HG02763 (cell line): Measurements from ENCODE around the gene BEST4.
"Not testable (repeated sequence)": the region's sequence is repeated elsewhere in the genome, so short reads cannot be mapped to it uniquely, and the experiment has no call there.

Experiments
- ATAC-seq: cut with Tn5 transposase; IDR thresholded peaks from one replicate; pipeline ENCODE4 v1.9.1; 2021; ENCODE audit warnings: mild to moderate bottlenecking, moderate library complexity; ENCODE audit not compliant: unreplicated experiment

Gene BEST4

DNA sequence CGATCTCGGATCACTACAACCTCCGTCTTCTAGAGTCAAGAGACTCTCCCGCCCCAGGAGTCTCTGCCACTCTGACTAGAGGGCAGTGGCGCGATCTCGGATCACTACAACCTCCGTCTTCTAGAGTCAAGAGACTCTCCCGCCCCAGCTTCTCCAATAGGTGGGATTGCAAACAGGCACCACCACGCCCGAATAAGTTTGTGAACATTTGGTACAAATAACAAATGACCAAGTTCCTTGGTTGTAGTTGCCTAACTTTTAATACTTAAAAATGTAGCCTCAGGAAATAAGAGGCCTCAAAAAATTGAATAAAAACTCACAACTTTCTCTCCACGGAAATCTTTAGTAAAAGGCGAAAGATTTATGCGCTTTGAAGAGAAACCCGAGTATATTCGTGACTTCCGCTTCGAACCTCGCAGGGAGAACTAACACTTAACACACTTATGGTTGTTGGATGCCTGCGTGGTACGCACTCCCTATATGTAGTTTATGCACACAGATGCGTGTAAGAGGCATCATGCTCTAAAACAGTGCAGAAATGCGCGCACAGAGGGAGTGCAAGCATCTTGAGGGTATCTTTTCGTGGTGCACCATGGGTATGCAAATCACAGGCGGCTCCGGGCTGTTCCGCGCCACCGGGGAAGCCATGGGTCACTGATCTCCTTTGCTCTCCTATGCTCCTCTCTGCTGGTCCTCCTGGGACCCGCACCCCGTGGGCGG, 31.8 kb upstream of the BEST4 start:
- ATAC-seq: peak; percentile 75

- peak; percentile 4 for ATAC-seq
Measured at GRCh38 chr1:44819196-44819607, 31.2 kb upstream of the BEST4 start.

DNA sequence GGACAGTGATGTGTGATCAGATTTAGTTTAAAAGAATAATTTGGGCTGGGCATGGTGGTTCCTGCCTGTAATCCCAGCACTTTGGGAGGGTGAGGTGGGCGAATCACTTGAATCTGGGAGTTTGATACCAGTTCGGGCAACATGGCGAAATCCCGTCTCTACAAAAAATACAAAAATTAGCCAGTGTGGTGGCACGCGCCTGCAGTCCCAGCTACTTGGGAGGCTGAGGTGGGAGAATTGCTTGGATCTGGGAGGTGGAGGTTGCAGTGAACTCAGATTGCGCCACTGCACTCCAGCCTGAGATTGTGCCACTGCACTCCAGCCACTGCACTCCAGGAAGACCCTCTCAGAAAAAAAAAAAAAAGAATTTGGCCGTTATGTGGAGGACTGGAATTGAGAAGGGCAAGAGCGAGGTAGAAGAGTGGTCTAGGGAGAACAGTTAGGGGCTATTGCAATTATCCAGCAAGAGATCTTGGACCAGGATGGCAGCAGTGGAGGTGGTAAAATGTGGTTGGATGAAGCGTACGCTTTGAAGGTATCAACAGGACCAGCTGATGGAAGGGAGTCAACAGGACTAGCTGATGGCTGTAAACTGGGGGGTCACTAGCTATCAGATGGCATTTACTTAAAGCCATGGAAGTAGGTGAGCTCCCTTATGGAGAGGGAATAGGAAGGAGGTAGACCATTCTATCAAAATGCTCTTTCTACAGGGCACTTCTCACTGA, 30.0 kb upstream of the BEST4 start:
- no peak for ATAC-seq

DNA sequence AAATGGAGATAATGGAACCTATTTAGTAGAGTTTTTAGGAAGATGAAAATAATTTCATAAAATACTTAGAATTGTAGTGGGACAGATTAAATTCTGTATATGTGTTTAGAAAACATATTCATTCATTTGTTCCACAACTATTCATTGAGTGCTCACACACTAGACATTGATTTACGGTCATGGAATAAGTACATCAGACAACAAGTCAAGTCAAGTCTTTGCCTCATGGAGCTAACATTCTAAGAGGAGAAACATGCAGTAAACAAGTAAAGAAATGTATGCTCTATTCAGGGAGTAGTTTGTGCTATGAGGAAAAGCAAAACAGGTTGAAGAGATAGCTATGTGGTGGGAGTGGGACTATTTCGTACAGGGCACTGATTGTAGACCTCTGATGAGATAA, 29.3 kb upstream of the BEST4 start:
- ATAC-seq: no peak

DNA sequence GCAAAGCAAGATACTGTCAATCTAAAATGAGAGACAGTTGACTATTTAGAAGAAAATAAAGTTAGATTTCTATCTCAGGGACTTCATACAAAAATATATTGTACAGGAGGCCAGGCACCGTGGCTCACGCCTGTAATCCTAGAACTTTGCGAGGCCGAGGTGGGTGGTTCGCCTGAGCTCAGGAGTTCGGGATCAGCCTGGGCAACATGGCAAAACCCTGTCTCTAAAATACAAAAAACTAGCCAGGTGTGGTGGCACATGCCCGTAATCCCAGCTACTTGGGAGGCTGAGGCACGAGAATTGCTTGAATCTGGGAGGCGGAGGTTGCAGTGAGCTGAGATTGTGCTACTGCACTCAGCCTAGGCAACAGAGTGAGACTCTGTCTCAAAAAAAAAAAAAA, 28.0 kb upstream of the BEST4 start:
- not testable (repeated sequence) for ATAC-seq

DNA sequence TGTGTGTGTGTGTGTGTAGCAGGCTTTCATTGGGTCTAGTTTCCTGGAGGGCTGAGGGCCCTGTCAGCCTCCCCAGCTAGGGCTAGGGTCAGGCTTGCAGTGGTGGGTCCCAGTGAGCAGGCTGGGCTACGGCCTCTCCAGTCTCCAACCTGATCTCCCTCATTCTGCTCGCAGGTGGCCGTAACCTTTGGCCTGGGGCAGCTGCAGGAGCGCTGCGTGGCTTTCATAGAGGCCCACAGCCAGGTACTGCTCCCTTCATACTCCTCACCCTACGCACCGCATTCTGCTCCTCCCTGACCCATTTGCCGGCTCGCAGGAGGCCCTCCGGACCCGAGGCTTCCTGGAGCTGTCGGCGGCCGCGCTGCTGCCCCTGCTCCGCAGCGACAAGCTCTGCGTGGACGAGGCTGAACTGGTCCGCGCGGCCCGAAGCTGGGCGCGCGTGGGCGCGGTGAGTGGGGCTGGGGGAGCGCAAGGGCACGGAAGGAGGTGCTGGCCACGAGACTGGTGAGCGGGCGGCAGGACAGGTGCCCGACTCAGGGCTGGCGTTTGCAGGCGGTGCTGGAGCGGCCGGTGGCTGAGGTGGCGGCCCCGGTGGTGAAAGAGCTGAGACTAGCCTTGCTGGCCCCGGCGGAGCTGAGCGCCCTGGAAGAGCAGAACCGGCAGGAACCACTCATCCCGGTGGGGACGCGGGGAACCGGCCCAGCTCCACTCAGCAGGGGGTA, 25.0 kb upstream of the BEST4 start:
- no peak for ATAC-seq

DNA sequence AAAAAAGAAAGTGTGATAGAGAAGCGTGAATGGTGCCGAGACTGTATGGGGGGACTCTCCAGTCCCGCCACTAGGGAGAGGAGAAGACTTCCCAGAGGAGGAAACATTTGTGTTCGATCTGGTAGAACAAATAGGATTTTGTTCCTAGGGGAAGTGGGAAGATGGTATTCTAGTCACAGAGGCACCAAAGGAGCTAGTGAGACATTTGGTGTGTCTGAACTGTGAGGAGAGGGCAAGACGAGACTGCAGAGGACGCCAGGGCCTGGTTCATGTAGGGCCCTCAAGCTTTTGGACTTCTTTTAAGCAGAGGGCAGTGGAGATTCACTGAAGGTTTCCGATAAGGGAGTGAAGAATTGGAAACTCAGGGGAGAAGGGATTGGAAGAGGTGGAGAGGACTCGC, 23.3 kb upstream of the BEST4 start:
- no peak for ATAC-seq

DNA sequence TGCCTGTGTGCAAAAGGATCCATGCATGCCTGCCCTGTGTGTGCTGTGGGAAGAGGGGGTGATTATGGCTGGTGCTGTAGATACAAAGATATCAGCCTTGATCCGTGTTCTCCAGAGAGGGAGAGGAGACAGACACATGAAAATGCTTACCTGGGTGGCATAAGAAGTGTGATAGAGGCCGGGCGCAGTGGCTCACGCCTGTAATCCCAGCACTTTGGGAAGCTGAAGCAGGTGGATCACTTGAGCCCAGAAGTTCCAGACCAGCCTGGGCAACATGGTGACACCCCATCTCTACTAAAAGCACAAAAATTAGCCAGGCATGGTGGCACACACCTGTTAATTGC, 22.8 kb upstream of the BEST4 start:
- ATAC-seq: not testable (repeated sequence)

DNA sequence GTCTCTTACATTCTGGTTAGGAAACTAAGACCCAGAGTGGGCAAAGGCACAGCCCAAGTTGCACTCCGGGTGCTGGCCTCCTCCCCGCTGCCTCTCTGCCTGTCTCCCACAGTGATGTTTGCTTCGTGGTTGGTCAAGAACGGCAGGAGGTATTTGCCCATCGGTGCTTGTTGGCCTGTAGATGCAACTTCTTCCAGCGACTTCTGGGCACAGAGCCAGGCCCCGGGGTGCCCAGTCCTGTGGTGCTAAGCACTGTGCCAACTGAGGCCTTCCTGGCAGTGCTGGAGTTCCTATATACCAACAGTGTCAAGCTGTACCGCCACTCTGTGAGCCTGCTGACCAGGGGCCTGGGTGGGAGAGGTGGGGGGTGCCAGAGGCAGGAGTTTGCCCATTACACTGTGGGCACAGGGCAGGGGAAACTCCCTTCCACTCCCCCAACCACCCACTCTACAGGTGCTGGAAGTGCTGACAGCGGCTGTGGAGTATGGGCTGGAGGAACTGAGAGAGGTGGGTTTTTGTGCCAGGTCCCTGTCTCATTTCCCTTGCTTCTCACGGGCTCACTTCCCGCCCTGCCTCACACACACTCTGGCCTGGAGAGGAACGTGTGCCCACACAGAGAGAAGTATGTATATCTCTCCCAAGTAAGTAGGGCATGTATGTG, 22.3 kb upstream of the BEST4 start:
- no peak for ATAC-seq

DNA sequence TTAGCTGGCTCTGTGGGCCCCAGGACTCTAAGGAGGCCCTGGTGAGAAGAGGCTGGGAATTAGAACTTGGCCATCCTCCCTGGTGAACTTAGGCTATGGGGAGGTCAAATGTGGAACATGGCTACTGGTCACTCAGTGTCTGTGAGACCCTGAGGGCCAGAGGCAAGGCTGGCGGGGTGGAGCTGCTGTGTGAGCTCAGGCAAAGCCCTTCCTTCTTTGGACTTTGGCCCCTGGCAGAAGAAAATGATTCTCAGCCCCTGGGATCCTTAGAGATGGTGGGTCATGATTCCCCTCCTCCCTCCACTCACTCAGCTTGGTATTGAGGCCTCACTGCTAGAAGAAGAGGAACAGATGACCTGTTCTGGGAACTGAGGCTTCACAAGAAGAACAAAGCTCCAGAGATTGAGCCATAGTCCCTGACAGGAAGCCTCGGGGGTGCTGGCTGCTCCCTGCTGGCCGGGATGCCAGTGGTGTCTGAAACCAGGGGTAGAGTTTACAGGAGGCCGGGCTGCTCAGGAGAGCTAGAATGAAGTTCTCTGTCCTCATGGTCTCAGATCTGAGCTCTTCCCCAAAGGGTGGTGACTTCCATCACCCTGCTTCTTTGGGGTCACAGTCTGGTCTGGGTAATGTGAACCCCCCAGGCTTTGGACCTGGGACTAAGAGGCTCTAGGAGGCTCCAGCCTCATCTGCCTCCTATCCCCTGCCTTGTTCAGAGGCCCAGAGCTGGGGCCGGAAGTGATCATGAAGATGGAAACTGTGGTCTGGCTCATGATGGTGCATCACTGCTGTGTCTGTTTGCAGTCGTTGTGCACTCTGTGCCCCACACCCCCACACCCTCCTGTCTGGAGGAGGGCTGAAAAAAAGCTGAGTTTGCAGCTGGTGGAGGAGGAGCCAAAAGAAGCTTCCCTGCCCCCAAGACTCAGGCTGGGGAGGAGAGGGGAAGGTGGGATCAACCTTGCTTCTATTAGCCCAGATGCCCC, 21.3 kb upstream of the BEST4 start:
- peak; percentile 38 for ATAC-seq

DNA sequence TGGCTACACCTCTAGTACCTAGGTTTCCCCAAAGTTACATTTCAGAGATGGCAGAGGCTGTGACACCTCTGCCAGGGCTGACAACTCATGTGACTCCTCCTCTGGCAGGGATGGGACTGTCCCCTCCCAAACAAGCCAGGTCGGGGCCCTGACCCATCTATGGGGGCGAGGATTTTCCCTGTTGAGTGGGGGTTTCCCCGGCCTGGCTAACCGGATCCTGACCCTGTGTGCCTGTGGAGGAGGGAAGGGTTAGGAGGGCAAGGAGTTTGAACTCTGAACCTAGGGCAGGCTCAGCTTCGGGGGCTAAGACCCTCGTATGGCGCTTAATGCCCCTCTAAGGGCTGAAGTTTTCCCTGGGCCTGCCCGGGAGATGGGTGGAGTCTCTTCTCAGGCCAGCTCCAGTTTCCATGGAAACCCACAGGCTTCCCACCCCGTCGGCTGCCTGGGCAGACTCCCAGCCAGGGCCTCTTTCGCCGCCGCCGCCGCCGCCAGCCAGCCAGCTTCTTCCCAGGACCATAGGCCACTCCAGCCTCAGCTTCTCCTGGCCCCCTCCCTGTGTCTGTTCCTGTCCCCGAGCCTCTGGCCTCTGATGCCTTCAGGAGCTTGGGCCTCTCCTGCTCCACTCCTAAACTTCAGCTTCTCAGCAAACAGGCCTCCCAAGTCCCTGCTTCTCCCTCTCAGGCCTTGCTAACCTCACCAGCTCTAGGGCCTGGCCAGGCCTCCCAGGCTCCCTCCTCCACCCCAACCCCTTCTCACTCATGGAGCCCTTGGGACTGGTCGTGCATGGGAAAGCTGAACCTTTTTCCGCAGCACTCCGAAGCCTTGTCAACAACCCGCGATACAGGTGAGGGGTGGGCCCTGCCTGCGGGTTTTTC, 20.3 kb upstream of the BEST4 start, which contains the start of gene BTBD19:
Gene BTBD19, plus strand, starts transcription at position 461 of the 875 bp plus-strand sequence. Its CDS starts 298 bp downstream, at position 759.
- peak; percentile 30 for ATAC-seq

- ATAC-seq: peak; percentile 33
Measured at GRCh38 chr1:44807364-44808062, 19.5 kb upstream of the BEST4 start.

- no peak for ATAC-seq
Measured at GRCh38 chr1:44806704-44807363, 18.9 kb upstream of the BEST4 start, which contains the start of gene DYNLT4. TSS of gene DYNLT4 (minus strand) at chr1:44807351. CDS start at chr1:44806668, 683 bp downstream.

GRCh38 chr1:44806025-44806703, 18.2 kb upstream of the BEST4 start:
- ATAC-seq: no peak

DNA sequence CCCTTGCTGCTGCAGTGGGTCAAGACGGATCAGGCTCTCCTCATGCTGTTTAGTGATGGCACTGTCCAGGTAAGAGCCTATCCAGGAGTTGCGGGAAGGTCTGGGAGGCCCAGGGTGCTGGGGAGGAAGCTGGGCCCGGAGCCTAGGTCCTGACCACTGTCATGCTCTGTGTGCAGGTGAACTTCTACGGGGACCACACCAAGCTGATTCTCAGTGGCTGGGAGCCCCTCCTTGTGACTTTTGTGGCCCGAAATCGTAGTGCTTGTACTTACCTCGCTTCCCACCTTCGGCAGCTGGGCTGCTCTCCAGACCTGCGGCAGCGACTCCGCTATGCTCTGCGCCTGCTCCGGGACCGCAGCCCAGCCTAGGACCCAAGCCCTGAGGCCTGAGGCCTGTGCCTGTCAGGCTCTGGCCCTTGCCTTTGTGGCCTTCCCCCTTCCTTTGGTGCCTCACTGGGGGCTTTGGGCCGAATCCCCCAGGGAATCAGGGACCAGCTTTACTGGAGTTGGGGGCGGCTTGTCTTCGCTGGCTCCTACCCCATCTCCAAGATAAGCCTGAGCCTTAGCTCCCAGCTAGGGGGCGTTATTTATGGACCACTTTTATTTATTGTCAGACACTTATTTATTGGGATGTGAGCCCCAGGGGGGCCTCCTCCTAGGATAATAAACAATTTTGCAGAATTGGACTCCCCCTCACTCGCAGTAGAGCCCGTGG, 17.5 kb upstream of the BEST4 start:
- ATAC-seq: no peak

- ATAC-seq: no peak
Measured at GRCh38 chr1:44803312-44804095, 15.5 kb upstream of the BEST4 start.
